Measurements from ENCODE around the gene NRTN.
"Not testable (repeated sequence)": the region's sequence is repeated elsewhere in the genome, so short reads cannot be mapped to it uniquely, and the experiment has no call there.

The NRTN gene

GRCh38 chr19:5778402-5778801 lies 26.5 kb upstream of the NRTN start:
- no peak for DNase-seq
- no peak overlapping the region for H2AFZ ChIP-seq (ENCODE audit: insufficient read depth, low read length, poor library complexity)
- no peak overlapping the region for H3K9ac ChIP-seq (ENCODE audit: low read length)
- H3K27me3 ChIP-seq (ENCODE audit: insufficient read depth, low read length) = peaks cover 2% of the 10 kb centered on the region
- no peaks in the 10 kb centered on the region for H3K79me1 ChIP-seq (ENCODE audit: low read length)
- peaks cover 2% of the 10 kb centered on the region for H3K9me3 ChIP-seq (ENCODE audit: insufficient read depth, low read depth, low read length)
- H4K8ac ChIP-seq (ENCODE audit: low read depth, low read length) = no peak overlapping the region
- no CpG with 5 or more reads among the region's 17 CpGs for WGBS (ENCODE audit: extremely low coverage, insufficient coverage, insufficient read length)
- peaks cover 0 to 2% of the 10 kb centered on the region in 2 experiments for H3K36me3 ChIP-seq (ENCODE audit: control insufficient read depth in 1 of 2, insufficient read depth in 2 of 2, low read length in 2 of 2)
- no peaks in the 10 kb centered on the region for H3K79me2 ChIP-seq (ENCODE audit: control insufficient read depth, insufficient read depth, low read length, poor library complexity)
- H3K27ac ChIP-seq (ENCODE audit: low read depth, low read length) = no peak overlapping the region
- no peak overlapping the region for H3K14ac ChIP-seq (ENCODE audit: low read length)
- no peak overlapping the region for H2BK5ac ChIP-seq (ENCODE audit: low read depth, low read length, poor library complexity)
- H2AK5ac ChIP-seq (ENCODE audit: low read length) = no peak overlapping the region
- no peak overlapping the region for H4K91ac ChIP-seq (ENCODE audit: low read depth, low read length)
- H3K4ac ChIP-seq (ENCODE audit: low read depth, low read length) = no peak overlapping the region
- no peak overlapping the region for H2BK120ac ChIP-seq (ENCODE audit: insufficient read depth, low read length, poor library complexity)
- no peak overlapping the region for H3K23ac ChIP-seq (ENCODE audit: low read length)
- H2BK12ac ChIP-seq (ENCODE audit: low read length) = no peak overlapping the region
- no peak overlapping the region for H3K4me2 ChIP-seq (ENCODE audit: low read length)
- H3K4me3 ChIP-seq (ENCODE audit: low read depth, low read length) = no peak overlapping the region
- no peaks in the 10 kb centered on the region for H3K4me1 ChIP-seq (ENCODE audit: control insufficient read depth in 1 of 2, insufficient read depth in 2 of 2, low read length in 2 of 2)
- no peak overlapping the region for H4K12ac ChIP-seq (ENCODE audit: low read depth, low read length)
- no peak overlapping the region for H3K18ac ChIP-seq (ENCODE audit: low read length)

- H2AK5ac ChIP-seq (ENCODE audit: low read length); H2AFZ ChIP-seq (ENCODE audit: insufficient read depth, low read length, poor library complexity); H3K9me3 ChIP-seq (ENCODE audit: insufficient read depth, low read depth, low read length); H3K4me1 ChIP-seq (ENCODE audit: control insufficient read depth in 1 of 2, insufficient read depth in 2 of 2, low read length in 2 of 2); H2BK12ac ChIP-seq (ENCODE audit: low read length); H3K4me2 ChIP-seq (ENCODE audit: low read length); H3K23ac ChIP-seq (ENCODE audit: low read length); H3K18ac ChIP-seq (ENCODE audit: low read length); H3K14ac ChIP-seq (ENCODE audit: low read length); H3K79me1 ChIP-seq (ENCODE audit: low read length); H3K9ac ChIP-seq (ENCODE audit: low read length); H4K91ac ChIP-seq (ENCODE audit: low read depth, low read length); H3K4ac ChIP-seq (ENCODE audit: low read depth, low read length); H4K8ac ChIP-seq (ENCODE audit: low read depth, low read length); H3K27me3 ChIP-seq (ENCODE audit: insufficient read depth, low read length); H4K12ac ChIP-seq (ENCODE audit: low read depth, low read length); H3K79me2 ChIP-seq (ENCODE audit: control insufficient read depth, insufficient read depth, low read length, poor library complexity); H2BK120ac ChIP-seq (ENCODE audit: insufficient read depth, low read length, poor library complexity); H2BK5ac ChIP-seq (ENCODE audit: low read depth, low read length, poor library complexity); H3K27ac ChIP-seq (ENCODE audit: low read depth, low read length); H3K4me3 ChIP-seq (ENCODE audit: low read depth, low read length); DNase-seq: not testable (repeated sequence)
- WGBS (ENCODE audit: extremely low coverage, insufficient coverage, insufficient read length) = no CpG with 5 or more reads among the region's 11 CpGs
- peaks cover 19 to 21% of the 10 kb centered on the region in 2 experiments for H3K36me3 ChIP-seq (ENCODE audit: control insufficient read depth in 1 of 2, insufficient read depth in 2 of 2, low read length in 2 of 2)
Observed at GRCh38 chr19:5780916-5781315, 24.0 kb upstream of the NRTN start.

GRCh38 chr19:5782322-5782721 lies 22.5 kb upstream of the NRTN start:
- Histone ChIP-seq H3K4ac (ENCODE audit: low read depth, low read length) (no peak overlapping the region), H4K8ac (ENCODE audit: low read depth, low read length) (no peak overlapping the region), H3K4me2 (ENCODE audit: low read length) (no peak overlapping the region), H2BK120ac (ENCODE audit: insufficient read depth, low read length, poor library complexity) (no peak overlapping the region), H3K9ac (ENCODE audit: low read length) (no peak overlapping the region), H2AK5ac (ENCODE audit: low read length) (no peak overlapping the region), H3K79me1 (ENCODE audit: low read length) (no peaks in the 10 kb centered on the region), H4K12ac (ENCODE audit: low read depth, low read length) (no peak overlapping the region), H3K23ac (ENCODE audit: low read length) (no peak overlapping the region), H2BK5ac (ENCODE audit: low read depth, low read length, poor library complexity) (no peak overlapping the region), H3K18ac (ENCODE audit: low read length) (no peak overlapping the region), H3K4me3 (ENCODE audit: low read depth, low read length) (no peak overlapping the region), H2AFZ (ENCODE audit: insufficient read depth, low read length, poor library complexity) (no peak overlapping the region), H3K9me3 (ENCODE audit: insufficient read depth, low read depth, low read length) (peaks cover 6% of the 10 kb centered on the region), H3K79me2 (ENCODE audit: control insufficient read depth, insufficient read depth, low read length, poor library complexity) (no peaks in the 10 kb centered on the region), H3K36me3 (ENCODE audit: control insufficient read depth in 1 of 2, insufficient read depth in 2 of 2, low read length in 2 of 2) (peaks cover 33 to 35% of the 10 kb centered on the region in 2 experiments), H3K27ac (ENCODE audit: low read depth, low read length) (no peak overlapping the region), H4K91ac (ENCODE audit: low read depth, low read length) (no peak overlapping the region), H2BK12ac (ENCODE audit: low read length) (no peak overlapping the region), H3K14ac (ENCODE audit: low read length) (no peak overlapping the region), H3K27me3 (ENCODE audit: insufficient read depth, low read length) (peaks cover 2% of the 10 kb centered on the region), H3K4me1 (ENCODE audit: control insufficient read depth in 1 of 2, insufficient read depth in 2 of 2, low read length in 2 of 2) (no peaks in the 10 kb centered on the region)
- WGBS (ENCODE audit: extremely low coverage, insufficient coverage, insufficient read length) = no CpG with 5 or more reads among the region's 9 CpGs
- DNase-seq = no peak

- Histone ChIP-seq H4K8ac (ENCODE audit: low read depth, low read length) (no peak overlapping the region), H3K27ac (ENCODE audit: low read depth, low read length) (no peak overlapping the region), H2BK120ac (ENCODE audit: insufficient read depth, low read length, poor library complexity) (no peak overlapping the region), H3K14ac (ENCODE audit: low read length) (no peak overlapping the region), H4K91ac (ENCODE audit: low read depth, low read length) (no peak overlapping the region), H3K79me2 (ENCODE audit: control insufficient read depth, insufficient read depth, low read length, poor library complexity) (no peaks in the 10 kb centered on the region), H2AK5ac (ENCODE audit: low read length) (no peak overlapping the region), H3K4ac (ENCODE audit: low read depth, low read length) (no peak overlapping the region), H3K4me3 (ENCODE audit: low read depth, low read length) (no peak overlapping the region), H3K4me1 (ENCODE audit: control insufficient read depth in 1 of 2, insufficient read depth in 2 of 2, low read length in 2 of 2) (no peaks in the 10 kb centered on the region), H3K4me2 (ENCODE audit: low read length) (no peak overlapping the region), H3K18ac (ENCODE audit: low read length) (no peak overlapping the region), H2BK5ac (ENCODE audit: low read depth, low read length, poor library complexity) (no peak overlapping the region), H3K27me3 (ENCODE audit: insufficient read depth, low read length) (peaks cover 2% of the 10 kb centered on the region), H2BK12ac (ENCODE audit: low read length) (no peak overlapping the region), H3K79me1 (ENCODE audit: low read length) (no peaks in the 10 kb centered on the region), H3K9me3 (ENCODE audit: insufficient read depth, low read depth, low read length) (peaks cover 6% of the 10 kb centered on the region), H2AFZ (ENCODE audit: insufficient read depth, low read length, poor library complexity) (no peak overlapping the region), H3K36me3 (ENCODE audit: control insufficient read depth in 1 of 2, insufficient read depth in 2 of 2, low read length in 2 of 2) (peaks cover 42 to 44% of the 10 kb centered on the region in 2 experiments), H3K9ac (ENCODE audit: low read length) (no peak overlapping the region), H3K23ac (ENCODE audit: low read length) (no peak overlapping the region), H4K12ac (ENCODE audit: low read depth, low read length) (no peak overlapping the region)
- WGBS (ENCODE audit: extremely low coverage, insufficient coverage, insufficient read length) = no CpG with 5 or more reads among the region's 48 CpGs
- no peak for DNase-seq
Observed at GRCh38 chr19:5782945-5783919, 21.6 kb upstream of the NRTN start.
